Measurements from ENCODE around the gene WWOX. TPM values are rescaled to one million over a fixed set of nuclear protein-coding genes. Genes with fewer than 3 reads are reported as not detected.

WWOX gene
- total and polyA plus RNA-seq, 2 of the 13 experiments (the other 11 are each of a cell fraction or from before 2014, with no cell fraction given), result 9.1 to 37.4 TPM

DNA sequence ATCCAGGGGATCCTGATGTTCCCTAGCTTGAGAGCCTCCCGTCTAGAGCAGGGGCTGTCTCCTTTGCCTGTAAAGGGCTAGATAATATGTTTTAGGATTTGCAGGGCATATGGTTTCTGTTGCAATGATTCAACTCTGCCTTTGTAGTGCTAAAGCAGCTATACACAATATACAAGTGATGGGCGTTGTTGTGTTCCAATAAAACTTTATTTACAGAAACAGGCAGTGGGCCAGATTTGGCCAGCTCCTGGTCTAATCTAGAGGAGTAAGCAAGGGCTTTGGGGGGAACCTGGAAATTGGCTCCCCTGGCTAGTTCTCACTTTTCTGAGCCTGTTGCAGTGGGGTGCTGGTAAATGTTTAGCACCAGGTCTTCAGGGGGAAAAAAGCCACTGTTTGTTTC lies 13.8 kb downstream of the WWOX start:
- no TSS peak for BruUV-seq (replicated peaks)
- WGBS (ENCODE audit: low lambda C conversion rate), result 94% methylated on average over 2 of the region's 2 CpGs
- Histone ChIP-seq H3K27me3 (ENCODE audit: control insufficient read depth in 1 of 2, insufficient read depth in 2 of 2, low read length in 2 of 2) (no peaks in the 10 kb centered on the region), H3K9me3 (ENCODE audit: low read length) (no peaks in the 10 kb centered on the region), H2AFZ (ENCODE audit: low read length) (no peak overlapping the region), H3K4me1 (ENCODE audit: insufficient read depth, low read length) (peaks cover 7% of the 10 kb centered on the region), H3K4me3 (replicated peaks in 1 of 3; ENCODE audit: insufficient read depth in 1 of 3, low read depth in 2 of 3, low read length in 3 of 3) (no peak overlapping the region), H3K4me2 (ENCODE audit: low read depth, low read length) (no peak overlapping the region), H3K79me2 (ENCODE audit: insufficient read depth, low read length) (no peaks in the 10 kb centered on the region), H3K27ac (ENCODE audit: extremely low read length, insufficient read depth, low read length) (no peak overlapping the region), H3K36me3 (replicated peaks in 1 of 2; ENCODE audit: control insufficient read depth in 1 of 2, insufficient read depth in 2 of 2, low read length in 2 of 2) (peaks cover 10 to 47% of the 10 kb centered on the region in 2 experiments), H3K9ac (ENCODE audit: insufficient read depth, low read depth, low read length) (no peak overlapping the region), H4K20me1 (ENCODE audit: insufficient read depth, low read length) (no peaks in the 10 kb centered on the region)
- TF ChIP-seq ZNF614 (CRISPR knock-in tag; IDR thresholded peaks at IDR 0.05; ENCODE audit: borderline replicate concordance) (no peak), ZNF24 (IDR thresholded peaks at IDR 0.05) (no peak), DR1 (CRISPR knock-in tag; IDR thresholded peaks at IDR 0.05) (no peak)
- TF ChIP-seq, protein P1, sequence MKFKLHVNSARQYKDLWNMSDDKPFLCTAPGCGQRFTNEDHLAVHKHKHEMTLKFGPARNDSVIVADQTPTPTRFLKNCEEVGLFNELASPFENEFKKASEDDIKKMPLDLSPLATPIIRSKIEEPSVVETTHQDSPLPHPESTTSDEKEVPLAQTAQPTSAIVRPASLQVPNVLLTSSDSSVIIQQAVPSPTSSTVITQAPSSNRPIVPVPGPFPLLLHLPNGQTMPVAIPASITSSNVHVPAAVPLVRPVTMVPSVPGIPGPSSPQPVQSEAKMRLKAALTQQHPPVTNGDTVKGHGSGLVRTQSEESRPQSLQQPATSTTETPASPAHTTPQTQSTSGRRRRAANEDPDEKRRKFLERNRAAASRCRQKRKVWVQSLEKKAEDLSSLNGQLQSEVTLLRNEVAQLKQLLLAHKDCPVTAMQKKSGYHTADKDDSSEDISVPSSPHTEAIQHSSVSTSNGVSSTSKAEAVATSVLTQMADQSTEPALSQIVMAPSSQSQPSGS (CRISPR knock-in tag; IDR thresholded peaks at IDR 0.05), result no peak
- TF ChIP-seq, protein P2, sequence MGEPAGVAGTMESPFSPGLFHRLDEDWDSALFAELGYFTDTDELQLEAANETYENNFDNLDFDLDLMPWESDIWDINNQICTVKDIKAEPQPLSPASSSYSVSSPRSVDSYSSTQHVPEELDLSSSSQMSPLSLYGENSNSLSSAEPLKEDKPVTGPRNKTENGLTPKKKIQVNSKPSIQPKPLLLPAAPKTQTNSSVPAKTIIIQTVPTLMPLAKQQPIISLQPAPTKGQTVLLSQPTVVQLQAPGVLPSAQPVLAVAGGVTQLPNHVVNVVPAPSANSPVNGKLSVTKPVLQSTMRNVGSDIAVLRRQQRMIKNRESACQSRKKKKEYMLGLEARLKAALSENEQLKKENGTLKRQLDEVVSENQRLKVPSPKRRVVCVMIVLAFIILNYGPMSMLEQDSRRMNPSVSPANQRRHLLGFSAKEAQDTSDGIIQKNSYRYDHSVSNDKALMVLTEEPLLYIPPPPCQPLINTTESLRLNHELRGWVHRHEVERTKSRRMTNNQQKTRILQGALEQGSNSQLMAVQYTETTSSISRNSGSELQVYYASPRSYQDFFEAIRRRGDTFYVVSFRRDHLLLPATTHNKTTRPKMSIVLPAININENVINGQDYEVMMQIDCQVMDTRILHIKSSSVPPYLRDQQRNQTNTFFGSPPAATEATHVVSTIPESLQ (CRISPR knock-in tag; conservative IDR thresholded peaks at IDR 0.05), result no peak
- TF ChIP-seq, protein P3, sequence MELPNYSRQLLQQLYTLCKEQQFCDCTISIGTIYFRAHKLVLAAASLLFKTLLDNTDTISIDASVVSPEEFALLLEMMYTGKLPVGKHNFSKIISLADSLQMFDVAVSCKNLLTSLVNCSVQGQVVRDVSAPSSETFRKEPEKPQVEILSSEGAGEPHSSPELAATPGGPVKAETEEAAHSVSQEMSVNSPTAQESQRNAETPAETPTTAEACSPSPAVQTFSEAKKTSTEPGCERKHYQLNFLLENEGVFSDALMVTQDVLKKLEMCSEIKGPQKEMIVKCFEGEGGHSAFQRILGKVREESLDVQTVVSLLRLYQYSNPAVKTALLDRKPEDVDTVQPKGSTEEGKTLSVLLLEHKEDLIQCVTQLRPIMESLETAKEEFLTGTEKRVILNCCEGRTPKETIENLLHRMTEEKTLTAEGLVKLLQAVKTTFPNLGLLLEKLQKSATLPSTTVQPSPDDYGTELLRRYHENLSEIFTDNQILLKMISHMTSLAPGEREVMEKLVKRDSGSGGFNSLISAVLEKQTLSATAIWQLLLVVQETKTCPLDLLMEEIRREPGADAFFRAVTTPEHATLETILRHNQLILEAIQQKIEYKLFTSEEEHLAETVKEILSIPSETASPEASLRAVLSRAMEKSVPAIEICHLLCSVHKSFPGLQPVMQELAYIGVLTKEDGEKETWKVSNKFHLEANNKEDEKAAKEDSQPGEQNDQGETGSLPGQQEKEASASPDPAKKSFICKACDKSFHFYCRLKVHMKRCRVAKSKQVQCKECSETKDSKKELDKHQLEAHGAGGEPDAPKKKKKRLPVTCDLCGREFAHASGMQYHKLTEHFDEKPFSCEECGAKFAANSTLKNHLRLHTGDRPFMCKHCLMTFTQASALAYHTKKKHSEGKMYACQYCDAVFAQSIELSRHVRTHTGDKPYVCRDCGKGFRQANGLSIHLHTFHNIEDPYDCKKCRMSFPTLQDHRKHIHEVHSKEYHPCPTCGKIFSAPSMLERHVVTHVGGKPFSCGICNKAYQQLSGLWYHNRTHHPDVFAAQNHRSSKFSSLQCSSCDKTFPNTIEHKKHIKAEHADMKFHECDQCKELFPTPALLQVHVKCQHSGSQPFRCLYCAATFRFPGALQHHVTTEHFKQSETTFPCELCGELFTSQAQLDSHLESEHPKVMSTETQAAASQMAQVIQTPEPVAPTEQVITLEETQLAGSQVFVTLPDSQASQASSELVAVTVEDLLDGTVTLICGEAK (IDR thresholded peaks at IDR 0.05), result no peak
- TF ChIP-seq, protein P3 (CRISPR knock-in tag; IDR thresholded peaks at IDR 0.05), result peak; percentile 93
- POLR2A ChIA-PET, result no interaction called here
- CTCF ChIA-PET (ENCODE audit: low intra/inter-chr PET ratio, low total read pairs), result no interaction called here
- intact Hi-C loops (cut with micrococcal nuclease; ENCODE audit: unreplicated experiment), result no loop called here
- FAIRE-seq (no peak), ATAC-seq (no peak), DNase-seq (ENCODE audit: low spot score) (no peak)
- in situ Hi-C loops (cut with HindIII; ENCODE audit: extremely low pct_ligation_motif_present, low pct_unique_long_range_greater_than_20kb), result loop anchor here (25.0 kb wide), 1 partner anchor 649 kb away; no protein-coding TSS in a partner anchor
